ENCODE measurements around the gene CALHM5. TPM values are rescaled to one million over a fixed set of nuclear protein-coding genes. Genes with fewer than 3 reads are reported as not detected.

The CALHM5 gene
- total RNA-seq, 4 donors from 2014 or later: 0.27 to 3.8 (median 0.64) TPM; not detected in 1

GRCh38 chr6:116550796-116551195 is 39.4 kb downstream of the CALHM5 start:
- Histone ChIP-seq H3K4me3 (no peak overlapping the region), H3K27ac (no peak overlapping the region), H3K27me3 (peaks cover 26% of the 10 kb centered on the region), H3K4me1 (no peaks in the 10 kb centered on the region), H3K36me3 (no peaks in the 10 kb centered on the region), H3K9me3 (no peaks in the 10 kb centered on the region)
- no peak for TF ChIP-seq POLR2AphosphoS5 (IDR thresholded peaks at IDR 0.05)
- TF ChIP-seq, protein P1, sequence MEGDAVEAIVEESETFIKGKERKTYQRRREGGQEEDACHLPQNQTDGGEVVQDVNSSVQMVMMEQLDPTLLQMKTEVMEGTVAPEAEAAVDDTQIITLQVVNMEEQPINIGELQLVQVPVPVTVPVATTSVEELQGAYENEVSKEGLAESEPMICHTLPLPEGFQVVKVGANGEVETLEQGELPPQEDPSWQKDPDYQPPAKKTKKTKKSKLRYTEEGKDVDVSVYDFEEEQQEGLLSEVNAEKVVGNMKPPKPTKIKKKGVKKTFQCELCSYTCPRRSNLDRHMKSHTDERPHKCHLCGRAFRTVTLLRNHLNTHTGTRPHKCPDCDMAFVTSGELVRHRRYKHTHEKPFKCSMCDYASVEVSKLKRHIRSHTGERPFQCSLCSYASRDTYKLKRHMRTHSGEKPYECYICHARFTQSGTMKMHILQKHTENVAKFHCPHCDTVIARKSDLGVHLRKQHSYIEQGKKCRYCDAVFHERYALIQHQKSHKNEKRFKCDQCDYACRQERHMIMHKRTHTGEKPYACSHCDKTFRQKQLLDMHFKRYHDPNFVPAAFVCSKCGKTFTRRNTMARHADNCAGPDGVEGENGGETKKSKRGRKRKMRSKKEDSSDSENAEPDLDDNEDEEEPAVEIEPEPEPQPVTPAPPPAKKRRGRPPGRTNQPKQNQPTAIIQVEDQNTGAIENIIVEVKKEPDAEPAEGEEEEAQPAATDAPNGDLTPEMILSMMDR (IDR thresholded peaks at IDR 0.05): no peak
- no peak for TF ChIP-seq EP300 (IDR thresholded peaks at IDR 0.05; ENCODE audit: low read depth)
- no peak for TF ChIP-seq POLR2A (IDR thresholded peaks at IDR 0.05)
- in situ Hi-C loops (cut with MboI; ENCODE audit: low pct_ligation_motif_present in 1 of 4, low pct_unique_long_range_greater_than_20kb in 1 of 4, low sequenced_read_pairs in 3 of 4): no loop called here
- DNase-seq: no peak
- 26 to 35% methylated on average over 3 to 4 of the region's 4 CpGs for WGBS, 2 donors (ENCODE audit: low coverage in 1 of 2)
- intact Hi-C loops (cut with DNase I; ENCODE audit: low total_unique reads): no loop called here

DNA sequence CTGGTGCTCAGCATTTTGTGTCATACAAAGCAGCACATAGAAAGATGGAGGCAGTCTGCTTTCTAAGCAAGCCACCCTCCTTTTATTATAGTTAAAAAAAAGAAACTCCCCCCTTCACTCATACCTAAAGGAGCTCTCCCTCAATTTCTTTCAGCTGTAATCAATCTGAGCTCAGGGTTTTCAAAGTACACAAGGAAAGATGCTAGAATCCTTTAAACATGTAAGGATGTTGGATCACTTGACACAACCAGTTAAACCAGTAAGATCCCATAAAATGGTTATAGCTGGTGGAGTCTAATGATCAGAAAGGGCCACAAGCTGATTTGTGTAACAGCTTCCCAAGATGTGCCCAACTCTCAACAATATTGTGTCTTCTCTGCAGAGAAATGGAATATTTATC is 42.0 kb downstream of the CALHM5 start, which contains the start of gene CALHM4:
Gene CALHM4 (plus strand): TSS at position 301 of the 400 bp plus-strand sequence. CDS start 43 bp downstream, at position 344.
- in situ Hi-C loops (cut with MboI; ENCODE audit: low pct_ligation_motif_present in 1 of 4, low pct_unique_long_range_greater_than_20kb in 1 of 4, low sequenced_read_pairs in 3 of 4): no loop called here
- intact Hi-C loops (cut with DNase I; ENCODE audit: low total_unique reads): no loop called here
- no peaks in the 10 kb centered on the region for H3K36me3 ChIP-seq
- H3K4me3 ChIP-seq: no peak within 1 kb of the TSS
- H3K27me3 ChIP-seq: peaks cover 26% of the 10 kb centered on the region
- no peak within 1 kb of the TSS for H3K27ac ChIP-seq
- DNase-seq: no peak
- no peaks in the 10 kb centered on the region for H3K9me3 ChIP-seq
- TF ChIP-seq, protein P1 (IDR thresholded peaks at IDR 0.05): no peak
- TF ChIP-seq POLR2AphosphoS5 (IDR thresholded peaks at IDR 0.05) (no peak), POLR2A (IDR thresholded peaks at IDR 0.05) (no peak), EP300 (IDR thresholded peaks at IDR 0.05; ENCODE audit: low read depth) (no peak)
- no peaks in the 10 kb centered on the region for H3K4me1 ChIP-seq

GRCh38 chr6:116556065-116556464 is 44.6 kb downstream of the CALHM5 start:
- intact Hi-C loops (cut with DNase I; ENCODE audit: low total_unique reads) (no loop called here), in situ Hi-C loops (cut with MboI; ENCODE audit: low pct_ligation_motif_present in 1 of 4, low pct_unique_long_range_greater_than_20kb in 1 of 4, low sequenced_read_pairs in 3 of 4) (no loop called here)
- TF ChIP-seq, protein P1 (IDR thresholded peaks at IDR 0.05): no peak
- TF ChIP-seq POLR2AphosphoS5 (IDR thresholded peaks at IDR 0.05) (no peak), EP300 (IDR thresholded peaks at IDR 0.05; ENCODE audit: low read depth) (no peak), POLR2A (IDR thresholded peaks at IDR 0.05) (no peak)
- no peaks in the 10 kb centered on the region for H3K9me3 ChIP-seq
- WGBS, 2 donors (ENCODE audit: low coverage in 1 of 2): 89 to 100% methylated on average over 1 of the region's 1 CpG
- no peak overlapping the region for H3K27ac ChIP-seq
- no peak overlapping the region for H3K4me3 ChIP-seq
- peaks cover 20% of the 10 kb centered on the region for H3K27me3 ChIP-seq
- peaks cover 0 to 2% (median 0%) of the 10 kb centered on the region in 4 donors for H3K4me1 ChIP-seq
- H3K36me3 ChIP-seq: no peaks in the 10 kb centered on the region
- DNase-seq: no peak

GRCh38 chr6:116556814-116557415 is 45.5 kb downstream of the CALHM5 start:
- in situ Hi-C loops (cut with MboI; ENCODE audit: low pct_ligation_motif_present in 1 of 4, low pct_unique_long_range_greater_than_20kb in 1 of 4, low sequenced_read_pairs in 3 of 4): no loop called here
- TF ChIP-seq, protein P1 (IDR thresholded peaks at IDR 0.05): no peak
- TF ChIP-seq POLR2AphosphoS5 (IDR thresholded peaks at IDR 0.05): no peak
- TF ChIP-seq POLR2A (IDR thresholded peaks at IDR 0.05): no peak
- no peak for TF ChIP-seq EP300 (IDR thresholded peaks at IDR 0.05; ENCODE audit: low read depth)
- H3K4me3 ChIP-seq: no peak overlapping the region
- no peaks in the 10 kb centered on the region for H3K9me3 ChIP-seq
- no peaks in the 10 kb centered on the region for H3K36me3 ChIP-seq
- peaks cover 0 to 4% (median 0%) of the 10 kb centered on the region in 4 donors for H3K4me1 ChIP-seq
- intact Hi-C loops (cut with DNase I; ENCODE audit: low total_unique reads): no loop called here
- 91 to 93% methylated on average over 5 of the region's 5 CpGs for WGBS, 2 donors (ENCODE audit: low coverage in 1 of 2)
- DNase-seq: no peak
- H3K27ac ChIP-seq: no peak overlapping the region
- peaks cover 12% of the 10 kb centered on the region for H3K27me3 ChIP-seq
